Activated CD4-positive, alpha-beta T cell treated with anti-CD3 and anti-CD28 coated beads, Interleukin-2, amount 50 U/mL, for 24 hours (primary cell): ENCODE data around the gene ZNF75A.

Source experiments
- DNase-seq, 2 donors: peaks; one replicate each; pipeline ENCODE4 v3.0.0-alpha.2; 2020; ENCODE audit warnings: low read depth in 1 of 2, low spot score in 1 of 2

The ZNF75A gene

GRCh38 chr16:3285131-3285530 is 20.2 kb upstream of the ZNF75A start:
- no peak for DNase-seq

GRCh38 chr16:3289998-3290673 is 15.2 kb upstream of the ZNF75A start:
- DNase-seq = no peak

- no peak for DNase-seq
Measured at GRCh38 chr16:3292604-3293003, 12.7 kb upstream of the ZNF75A start.

DNA sequence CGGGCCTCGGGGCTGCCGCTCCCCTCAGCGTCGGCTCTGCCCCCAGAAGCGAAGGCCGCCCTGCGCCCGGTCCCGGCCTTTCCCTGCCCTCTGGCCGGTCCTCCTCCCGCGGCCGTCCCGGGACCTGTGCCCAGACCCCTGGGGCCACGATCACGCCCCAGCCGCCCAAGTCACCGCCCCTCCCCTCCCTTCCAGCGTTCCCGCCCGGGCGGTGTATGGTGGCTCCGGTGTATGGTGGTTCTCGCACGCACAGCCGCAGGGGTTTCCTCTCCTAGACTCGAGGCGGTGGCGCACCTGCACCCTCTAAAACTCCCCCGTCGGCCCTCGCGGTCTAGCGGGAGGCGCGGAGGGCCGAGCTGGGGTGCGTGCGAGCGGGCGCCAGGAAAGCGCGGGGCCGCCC is 10.1 kb upstream of the ZNF75A start:
- DNase-seq = no peak

DNA sequence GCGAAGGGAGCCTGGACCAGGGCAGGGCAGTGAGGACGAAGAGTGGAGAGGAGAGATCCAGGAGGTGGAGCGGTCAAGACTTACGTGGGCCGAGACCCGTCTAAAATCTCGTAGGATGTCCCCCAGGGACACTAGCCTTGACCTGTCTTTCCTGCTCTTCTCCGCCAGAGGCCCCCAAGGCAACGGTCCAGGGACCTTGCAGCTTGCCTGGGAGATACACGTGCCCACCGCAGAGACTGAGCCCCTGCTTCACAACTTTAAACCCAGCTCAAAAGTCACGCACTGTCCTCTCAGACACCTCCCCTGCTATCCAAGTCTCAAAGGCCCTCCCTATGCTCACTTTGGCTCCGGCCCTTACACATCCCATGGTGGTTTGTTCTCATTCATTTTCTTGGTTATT is 9.5 kb upstream of the ZNF75A start:
- DNase-seq = no peak

DNA sequence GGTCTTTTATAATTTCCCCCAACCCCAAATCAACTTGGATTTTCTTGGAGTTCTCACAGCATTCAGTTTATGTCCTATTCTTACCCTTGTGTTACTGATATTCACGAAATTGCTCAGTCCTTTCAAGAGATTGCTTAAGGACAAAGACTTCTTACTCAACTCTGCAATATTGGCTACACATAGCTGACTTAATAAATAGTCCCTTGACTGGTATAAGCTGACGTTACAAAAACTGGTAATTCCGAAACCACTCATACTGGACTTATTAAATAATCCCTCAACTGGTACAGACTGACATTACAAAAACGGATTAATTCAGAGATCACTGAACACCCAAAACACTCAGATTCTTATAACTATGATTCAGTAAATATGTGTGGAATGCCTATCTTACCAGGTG is 927 bp upstream of the ZNF75A start:
- no peak for DNase-seq

- no peak for DNase-seq
Measured at GRCh38 chr16:3306078-3306477, 781 bp downstream of the ZNF75A start.

GRCh38 chr16:3311496-3311895 is 6.2 kb downstream of the ZNF75A start:
- DNase-seq = no peak

DNA sequence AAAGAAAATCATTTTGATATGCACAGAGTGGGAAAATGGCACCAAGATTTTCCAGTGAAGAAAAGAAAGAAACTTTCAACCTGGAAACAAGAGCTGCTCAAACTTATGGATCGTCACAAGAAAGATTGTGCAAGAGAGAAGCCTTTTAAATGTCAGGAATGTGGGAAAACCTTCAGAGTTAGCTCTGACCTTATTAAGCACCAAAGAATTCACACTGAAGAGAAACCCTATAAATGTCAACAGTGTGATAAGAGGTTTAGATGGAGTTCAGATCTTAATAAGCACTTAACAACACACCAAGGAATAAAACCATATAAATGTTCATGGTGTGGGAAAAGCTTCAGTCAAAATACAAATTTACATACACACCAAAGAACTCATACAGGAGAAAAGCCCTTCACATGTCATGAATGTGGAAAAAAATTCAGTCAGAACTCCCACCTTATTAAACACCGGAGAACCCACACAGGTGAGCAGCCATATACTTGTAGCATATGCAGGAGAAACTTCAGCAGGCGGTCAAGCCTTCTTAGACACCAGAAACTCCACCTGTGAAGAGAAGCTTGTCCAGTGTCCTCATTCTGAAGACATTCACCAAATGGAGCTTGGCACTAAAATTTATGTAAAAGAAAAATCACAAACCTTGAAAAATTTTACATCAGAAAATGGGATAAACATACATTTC is 12.2 kb downstream of the ZNF75A start:
- no peak for DNase-seq

DNA sequence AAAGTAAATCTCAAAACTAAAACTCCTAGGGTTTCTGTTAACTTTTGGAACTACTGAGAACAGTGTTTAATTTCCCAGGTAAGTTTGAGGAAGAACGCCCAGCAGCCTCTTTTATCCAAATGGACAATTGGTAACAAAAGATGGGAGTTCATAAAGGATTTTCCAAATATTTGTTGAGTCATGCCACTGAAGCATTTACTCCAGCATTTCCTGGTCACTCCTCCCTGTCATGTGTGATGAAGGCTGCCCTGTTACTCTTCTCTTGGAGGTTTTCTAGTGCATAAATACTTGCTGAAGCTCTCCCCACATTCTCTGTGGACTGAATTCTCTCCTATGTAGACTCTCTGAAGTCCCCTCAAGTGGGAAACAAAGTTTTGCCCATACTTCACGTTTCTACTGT is 16.5 kb downstream of the ZNF75A start:
- DNase-seq = no peak

- no peak for DNase-seq
Measured at GRCh38 chr16:3327514-3327913, 22.2 kb downstream of the ZNF75A start.

DNA sequence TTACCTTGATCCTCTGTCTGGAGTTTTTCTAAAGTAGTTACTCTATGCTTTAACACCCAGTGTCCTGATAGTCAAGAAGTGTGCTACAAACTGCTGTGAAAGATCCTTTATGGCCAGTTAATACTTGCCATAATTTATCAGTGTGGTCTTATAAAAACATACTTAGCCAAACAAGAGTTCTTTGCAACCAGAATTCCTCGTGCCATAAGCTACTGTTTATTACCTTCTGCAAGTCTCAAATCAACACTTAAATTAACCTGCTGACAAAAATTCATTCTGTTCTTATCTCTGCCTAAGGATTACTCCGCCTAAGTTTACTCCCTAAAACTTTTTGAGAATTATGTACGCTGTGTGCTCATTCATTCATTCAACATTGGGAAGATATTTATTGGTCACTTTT is 22.8 kb downstream of the ZNF75A start:
- DNase-seq = no peak

- DNase-seq = no peak
Measured at GRCh38 chr16:3328643-3329042, 23.3 kb downstream of the ZNF75A start.

GRCh38 chr16:3346041-3346440 is 40.7 kb downstream of the ZNF75A start:
- no peak for DNase-seq

GRCh38 chr16:3347586-3347985 is 42.3 kb downstream of the ZNF75A start:
- DNase-seq = no peak

DNA sequence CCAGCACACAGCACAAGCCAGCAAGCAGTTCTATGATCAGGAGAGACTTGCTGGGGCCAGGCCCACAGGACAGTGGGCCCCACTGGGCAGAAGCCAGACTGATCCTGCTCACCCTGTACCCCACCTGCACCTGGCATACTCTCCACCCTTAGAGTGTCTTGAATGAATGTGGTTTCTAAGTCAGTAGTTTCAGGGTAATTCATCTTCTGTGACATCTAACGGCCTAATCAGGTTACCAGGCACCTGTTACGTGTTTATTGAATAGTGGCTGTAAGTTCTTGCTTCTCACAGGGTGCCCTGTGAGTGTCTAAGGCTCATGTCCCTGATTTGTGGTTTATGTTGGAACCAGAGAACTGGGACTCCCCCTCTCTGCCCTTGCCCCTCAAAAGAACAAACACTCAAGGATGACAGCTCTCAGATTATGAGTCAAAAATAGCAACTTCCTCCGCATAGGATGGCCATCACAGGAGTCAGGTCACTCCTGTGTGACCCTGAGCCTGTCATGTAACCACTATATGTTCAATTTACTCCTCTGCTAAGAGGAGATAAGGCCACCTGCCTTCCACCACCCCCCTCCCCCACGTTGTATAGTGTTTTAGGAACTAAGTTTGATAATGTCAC is 43.4 kb downstream of the ZNF75A start:
- DNase-seq = no peak

DNA sequence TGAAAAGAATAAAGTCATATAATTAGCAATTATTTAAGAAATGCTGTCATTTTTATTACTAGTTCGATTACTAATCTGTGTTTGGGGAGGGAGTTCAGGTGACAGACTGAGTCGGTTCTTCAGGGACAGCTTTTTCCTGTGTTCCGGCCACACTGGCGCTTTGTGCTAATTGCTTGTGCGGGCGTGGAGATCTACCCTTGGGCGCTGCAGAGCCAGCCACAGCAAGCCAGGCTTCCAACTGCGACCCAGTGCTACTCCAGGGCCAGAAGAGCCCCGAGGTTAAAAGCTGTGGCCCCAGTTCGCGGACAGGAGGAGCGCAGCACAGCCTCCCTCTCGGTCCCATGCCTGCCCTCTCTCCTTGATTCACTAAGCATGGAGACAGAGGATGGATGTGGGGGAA is 43.9 kb downstream of the ZNF75A start:
- DNase-seq = no peak

GRCh38 chr16:3355589-3355988 is 50.3 kb downstream of the ZNF75A start, which contains the start of gene OR2C1:
Gene OR2C1 (plus strand): TSS chr16:3355889. CDS start chr16:3355941, 52 bp downstream.
- DNase-seq = no peak

- DNase-seq = no peak
Measured at GRCh38 chr16:3356118-3356517, 50.8 kb downstream of the ZNF75A start.

DNA sequence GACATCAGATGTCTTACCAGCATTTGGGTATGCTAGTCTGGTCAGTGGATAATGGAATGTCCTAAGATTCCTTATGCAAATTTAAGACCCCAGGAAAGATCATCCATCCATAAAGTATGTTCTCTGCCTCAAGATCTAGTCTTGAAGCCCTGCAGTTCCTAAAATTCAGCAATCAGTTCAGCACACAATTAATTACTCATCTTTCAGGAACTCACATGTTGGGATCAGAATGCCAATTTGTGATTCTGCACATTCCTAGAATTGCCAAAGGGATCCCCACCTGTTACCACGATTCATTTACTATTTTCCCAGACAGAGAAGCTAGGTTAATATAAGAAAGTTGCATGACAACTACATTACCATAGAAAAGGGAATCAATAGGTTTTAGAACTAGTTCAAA is 53.6 kb downstream of the ZNF75A start:
- DNase-seq = no peak

GRCh38 chr16:3362931-3363330 is 57.6 kb downstream of the ZNF75A start:
- DNase-seq = no peak

DNA sequence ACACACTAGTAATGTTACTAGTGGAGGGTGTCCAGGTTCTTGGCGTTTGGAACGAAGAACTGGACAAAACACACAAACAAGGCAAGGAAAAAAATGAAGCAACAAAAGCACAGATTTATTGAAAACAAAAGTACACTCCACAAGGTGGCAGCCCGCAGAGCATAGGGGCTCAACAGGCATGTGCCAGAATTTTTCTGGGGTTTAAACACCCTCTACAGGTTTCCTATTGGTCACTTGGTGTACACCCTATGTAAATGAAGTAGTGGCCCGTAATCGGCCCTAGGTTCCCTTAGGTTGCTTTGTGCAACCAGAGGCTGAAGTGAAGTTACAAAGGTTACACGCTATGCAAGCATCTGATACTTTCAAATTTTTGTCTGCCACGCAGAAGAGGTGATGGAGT is 58.5 kb downstream of the ZNF75A start:
- no peak for DNase-seq
